Neural progenitor cell (in vitro differentiated cells): ENCODE data around the gene IGHMBP2. TPM values are rescaled to one million over a fixed set of nuclear protein-coding genes. Genes with fewer than 3 reads are reported as not detected.
"Not testable (repeated sequence)": the region's sequence is repeated elsewhere in the genome, so short reads cannot be mapped to it uniquely, and the experiment has no call there.

ENCODE experiments used
- DNase-seq: peaks from one replicate; pipeline ENCODE4 v3.0.0-alpha.2; 2016; ENCODE audit warnings: low spot score
- H2AFZ ChIP-seq: fragments of 200-600 bp; sonication (generic); replicated peaks from 2 replicates; pipeline ENCODE4 v1.6.1; 2016; ENCODE audit warnings: antibody characterized with exemption
- H3F3A ChIP-seq: fragments of 200-600 bp; sonication (generic); 2 replicates; pipeline ENCODE4 v1.6.1; 2016; ENCODE audit warnings: antibody characterized with exemption, low read depth
- H3K27ac ChIP-seq: fragments of 200-600 bp; sonication (generic); 2 replicates; pipeline ENCODE4 v1.5.1; 2016; ENCODE audit warnings: mild to moderate bottlenecking
- H3K27me3 ChIP-seq: fragments of 200-600 bp; sonication (generic); 2 replicates; pipeline ENCODE4 v1.6.1; 2016; ENCODE audit warnings: mild to moderate bottlenecking, moderate library complexity
- H3K36me3 ChIP-seq: fragments of 200-600 bp; sonication (generic); 2 replicates; pipeline ENCODE4 v1.5.1; 2016
- H3K4me1 ChIP-seq: fragments of 200-600 bp; sonication (generic); 2 replicates; pipeline ENCODE4 v1.6.1; 2016; ENCODE audit warnings: mixed run types
- H3K4me2 ChIP-seq: fragments of 200-600 bp; sonication (generic); 2 replicates; pipeline ENCODE4 v1.6.1; 2016
- H3K4me3 ChIP-seq: fragments of 200-600 bp; sonication (generic); 2 replicates; pipeline ENCODE4 v1.5.1; 2016
- H3K79me2 ChIP-seq: fragments of 200-600 bp; sonication (generic); 2 replicates; pipeline ENCODE4 v1.6.1; 2016; ENCODE audit warnings: low read depth
- H3K9ac ChIP-seq: fragments of 200-600 bp; sonication (generic); 2 replicates; pipeline ENCODE4 v1.6.1; 2016
- H3K9me3 ChIP-seq: fragments of 200-600 bp; sonication (generic); 2 replicates; pipeline ENCODE4 v1.5.1; 2016; ENCODE audit warnings: low read depth
- H4K20me1 ChIP-seq: fragments of 200-600 bp; sonication (generic); 2 replicates; pipeline ENCODE4 v1.6.1; 2016; ENCODE audit warnings: low read depth
- H3K27ac Mint-ChIP-seq: 3 replicates; pipeline ENCODE4 v1.8.0; 2021; ENCODE audit warnings: mixed read lengths
- H3K27me3 Mint-ChIP-seq: 2 replicates; pipeline ENCODE4 v1.8.0; 2022; ENCODE audit warnings: low read depth, mild to moderate bottlenecking, inconsistent platforms, moderate library complexity, mixed read lengths; ENCODE audit not compliant: insufficient read depth
- H3K36me3 Mint-ChIP-seq: 3 replicates; pipeline ENCODE4 v1.8.0; 2021; ENCODE audit warnings: mixed read lengths
- H3K4me1 Mint-ChIP-seq: 3 replicates; pipeline ENCODE4 v1.8.0; 2021; ENCODE audit warnings: mixed read lengths
- H3K4me3 Mint-ChIP-seq: 3 replicates; pipeline ENCODE4 v1.8.0; 2021; ENCODE audit warnings: mild to moderate bottlenecking, moderate library complexity, mixed read lengths
- H3K9me3 Mint-ChIP-seq: 3 replicates; pipeline ENCODE4 v1.8.0; 2020; ENCODE audit warnings: mixed read lengths
- EZH2 ChIP-seq: fragments of 200-600 bp; sonication (generic); IDR thresholded peaks from 2 replicates; pipeline ENCODE4 v1.6.1; 2017; ENCODE audit warnings: antibody characterized with exemption, mild to moderate bottlenecking, moderate library complexity
- EZH2phosphoT487 ChIP-seq: fragments of 200-600 bp; sonication (generic); IDR thresholded peaks from 2 replicates; pipeline ENCODE4 v1.6.1; 2017; ENCODE audit warnings: antibody characterized with exemption
- total RNA-seq: library from RNA; depleted of rRNA; stranded (reverse); fragments of >200 nt; gene quantifications from 2 replicates; pipeline ENCODE4 v1.2.3, GENCODE V29; 2015; ENCODE audit warnings: low replicate concordance
- TF ChIP-seq, protein P1 (sequence below): fragments of 200-600 bp; sonication (generic); IDR thresholded peaks from 2 replicates; pipeline ENCODE4 v1.5.1; 2017; ENCODE audit warnings: antibody characterized with exemption, mild to moderate bottlenecking

Gene IGHMBP2
- total RNA-seq, 1 donor from 2014 or later = 13.6 TPM

DNA sequence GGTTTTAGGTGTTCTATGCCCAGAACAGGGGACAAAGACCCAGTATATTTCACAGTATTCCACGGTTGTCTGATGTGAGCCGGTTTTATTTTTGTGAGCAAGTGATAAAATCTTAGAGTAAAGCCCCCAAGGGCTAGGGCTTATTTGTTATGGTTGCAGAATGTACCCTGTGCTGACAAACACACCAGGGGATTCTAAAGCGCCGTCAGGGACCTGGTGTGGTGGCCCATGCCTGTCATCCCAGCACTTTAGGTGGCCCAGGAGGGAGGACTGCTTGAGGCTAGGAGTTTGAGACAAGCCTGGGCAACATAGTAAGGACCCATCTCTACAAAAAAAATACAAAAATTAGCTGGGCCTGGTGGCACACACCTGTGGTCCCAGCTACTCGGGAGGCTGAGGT is 22.8 kb upstream of the IGHMBP2 start:
- peaks cover 4% of the 10 kb centered on the region for H3K4me1 ChIP-seq
- H2AFZ ChIP-seq = no peak overlapping the region
- peaks cover 10% of the 10 kb centered on the region for H3F3A ChIP-seq
- no peak overlapping the region for H3K27ac ChIP-seq
- no peak overlapping the region for H3K4me3 ChIP-seq
- Mint-ChIP-seq H3K36me3 (peaks cover 3% of the 10 kb centered on the region), H3K9me3 (no peaks in the 10 kb centered on the region), H3K4me1 (no peaks in the 10 kb centered on the region), H3K27ac (no peak overlapping the region), H3K27me3 (peaks cover 5% of the 10 kb centered on the region), H3K4me3 (no peak overlapping the region)
- H3K9ac ChIP-seq = no peak overlapping the region
- no peaks in the 10 kb centered on the region for H3K79me2 ChIP-seq
- H3K4me2 ChIP-seq = no peak overlapping the region
- H3K9me3 ChIP-seq = no peaks in the 10 kb centered on the region
- TF ChIP-seq, protein P1, sequence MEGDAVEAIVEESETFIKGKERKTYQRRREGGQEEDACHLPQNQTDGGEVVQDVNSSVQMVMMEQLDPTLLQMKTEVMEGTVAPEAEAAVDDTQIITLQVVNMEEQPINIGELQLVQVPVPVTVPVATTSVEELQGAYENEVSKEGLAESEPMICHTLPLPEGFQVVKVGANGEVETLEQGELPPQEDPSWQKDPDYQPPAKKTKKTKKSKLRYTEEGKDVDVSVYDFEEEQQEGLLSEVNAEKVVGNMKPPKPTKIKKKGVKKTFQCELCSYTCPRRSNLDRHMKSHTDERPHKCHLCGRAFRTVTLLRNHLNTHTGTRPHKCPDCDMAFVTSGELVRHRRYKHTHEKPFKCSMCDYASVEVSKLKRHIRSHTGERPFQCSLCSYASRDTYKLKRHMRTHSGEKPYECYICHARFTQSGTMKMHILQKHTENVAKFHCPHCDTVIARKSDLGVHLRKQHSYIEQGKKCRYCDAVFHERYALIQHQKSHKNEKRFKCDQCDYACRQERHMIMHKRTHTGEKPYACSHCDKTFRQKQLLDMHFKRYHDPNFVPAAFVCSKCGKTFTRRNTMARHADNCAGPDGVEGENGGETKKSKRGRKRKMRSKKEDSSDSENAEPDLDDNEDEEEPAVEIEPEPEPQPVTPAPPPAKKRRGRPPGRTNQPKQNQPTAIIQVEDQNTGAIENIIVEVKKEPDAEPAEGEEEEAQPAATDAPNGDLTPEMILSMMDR = no peak
- TF ChIP-seq EZH2 (no peak), EZH2phosphoT487 (no peak)
- H4K20me1 ChIP-seq = peaks cover 15% of the 10 kb centered on the region
- H3K36me3 ChIP-seq = no peaks in the 10 kb centered on the region
- DNase-seq = no peak
- H3K27me3 ChIP-seq = no peaks in the 10 kb centered on the region

DNA sequence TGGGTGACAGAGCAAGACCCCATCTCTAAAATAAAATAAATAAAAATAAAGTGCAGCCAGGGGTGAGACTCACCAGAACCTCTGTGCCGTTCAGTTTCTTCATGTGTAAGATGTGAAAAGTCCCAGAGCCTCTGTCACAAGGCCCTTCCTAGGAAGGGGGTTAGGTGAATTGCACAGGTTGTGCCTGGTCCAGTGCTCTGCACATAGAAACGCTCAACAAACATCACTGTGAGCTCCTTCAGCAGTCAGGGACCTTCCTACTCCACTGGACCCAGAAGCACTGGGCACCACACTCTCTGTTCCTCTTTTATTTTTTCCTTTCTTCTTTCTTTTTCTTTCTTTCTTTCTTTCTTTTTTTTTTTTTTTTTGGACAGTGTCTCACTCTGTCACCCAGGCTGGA is 22.4 kb upstream of the IGHMBP2 start:
- H4K20me1 ChIP-seq = peaks cover 15% of the 10 kb centered on the region
- no peak overlapping the region for H3K4me3 ChIP-seq
- Mint-ChIP-seq H3K4me3 (no peak overlapping the region), H3K4me1 (no peaks in the 10 kb centered on the region), H3K36me3 (peaks cover 3% of the 10 kb centered on the region), H3K27ac (no peak overlapping the region), H3K9me3 (no peaks in the 10 kb centered on the region), H3K27me3 (peaks cover 5% of the 10 kb centered on the region)
- H2AFZ ChIP-seq = no peak overlapping the region
- no peak overlapping the region for H3K4me2 ChIP-seq
- no peaks in the 10 kb centered on the region for H3K36me3 ChIP-seq
- H3K79me2 ChIP-seq = no peaks in the 10 kb centered on the region
- no peak overlapping the region for H3K27ac ChIP-seq
- peaks cover 10% of the 10 kb centered on the region for H3F3A ChIP-seq
- no peaks in the 10 kb centered on the region for H3K9me3 ChIP-seq
- DNase-seq = no peak
- H3K4me1 ChIP-seq = peaks cover 4% of the 10 kb centered on the region
- TF ChIP-seq EZH2 (no peak), EZH2phosphoT487 (no peak)
- TF ChIP-seq, protein P1 = no peak
- no peak overlapping the region for H3K9ac ChIP-seq
- no peaks in the 10 kb centered on the region for H3K27me3 ChIP-seq

DNA sequence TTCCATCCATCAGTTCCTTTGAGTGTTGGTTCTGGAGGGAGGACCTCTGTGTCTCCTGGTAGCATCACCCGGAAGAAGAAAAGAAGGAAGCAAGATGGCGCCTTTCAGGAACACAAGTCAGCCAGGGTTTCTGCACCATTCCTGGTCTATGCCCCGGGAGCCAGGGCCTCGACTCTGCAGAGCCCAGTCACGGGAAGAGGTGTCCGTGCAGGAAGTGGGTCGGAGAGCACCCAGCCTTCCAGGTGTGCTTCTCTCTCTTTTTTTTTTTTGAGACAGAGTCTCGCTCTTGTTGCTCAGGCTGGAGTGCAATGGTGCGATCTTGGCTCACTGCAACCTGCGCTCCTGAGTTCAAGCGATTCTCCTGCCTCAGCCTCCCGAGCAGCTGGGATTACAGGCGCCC is 21.3 kb upstream of the IGHMBP2 start:
- Mint-ChIP-seq H3K27ac (peak overlapping the region; percentile 13), H3K4me3 (no peak overlapping the region), H3K4me1 (no peaks in the 10 kb centered on the region), H3K9me3 (no peaks in the 10 kb centered on the region), H3K36me3 (peaks cover 6% of the 10 kb centered on the region), H3K27me3 (peaks cover 7% of the 10 kb centered on the region)
- no peak overlapping the region for H3K9ac ChIP-seq
- H3K79me2 ChIP-seq = no peaks in the 10 kb centered on the region
- TF ChIP-seq, protein P1 = no peak
- TF ChIP-seq EZH2 (no peak), EZH2phosphoT487 (no peak)
- no peak overlapping the region for H3K4me2 ChIP-seq
- no peaks in the 10 kb centered on the region for H3K27me3 ChIP-seq
- no peak overlapping the region for H3K4me3 ChIP-seq
- no peak overlapping the region for H2AFZ ChIP-seq
- H3K4me1 ChIP-seq = peaks cover 4% of the 10 kb centered on the region
- no peaks in the 10 kb centered on the region for H3K36me3 ChIP-seq
- peaks cover 15% of the 10 kb centered on the region for H4K20me1 ChIP-seq
- no peak overlapping the region for H3K27ac ChIP-seq
- peaks cover 10% of the 10 kb centered on the region for H3F3A ChIP-seq
- no peak for DNase-seq
- no peaks in the 10 kb centered on the region for H3K9me3 ChIP-seq

DNA sequence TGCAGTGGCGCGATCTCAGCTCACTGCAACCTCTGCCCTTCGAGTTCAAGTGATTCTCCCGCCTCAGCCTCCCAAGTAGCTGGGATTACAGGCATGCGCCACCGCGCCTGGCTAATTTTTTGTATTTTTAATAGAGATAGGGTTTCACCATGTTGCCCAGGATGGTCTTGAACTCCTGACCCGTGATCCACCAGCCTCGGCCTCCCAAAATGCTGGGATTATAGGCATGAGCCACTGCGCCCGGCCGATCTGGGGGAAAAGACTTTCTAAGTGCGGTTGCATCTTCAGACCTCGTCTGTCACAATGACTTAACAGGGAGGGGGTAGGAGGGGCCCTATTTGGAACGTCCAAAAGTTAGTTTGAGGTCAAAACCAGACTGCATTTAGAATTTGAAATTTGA is 18.9 kb upstream of the IGHMBP2 start:
- not testable (repeated sequence) for DNase-seq, H3K27me3 ChIP-seq, H3K79me2 ChIP-seq, H4K20me1 ChIP-seq, H3K4me2 ChIP-seq, H3K9me3 ChIP-seq, H3K36me3 ChIP-seq, H3K4me1 ChIP-seq, H3K36me3 Mint-ChIP-seq, H3K4me3 Mint-ChIP-seq, H3K4me3 ChIP-seq, H3K27me3 Mint-ChIP-seq, H3K27ac Mint-ChIP-seq, H3K9me3 Mint-ChIP-seq, H3K4me1 Mint-ChIP-seq, H3F3A ChIP-seq, H2AFZ ChIP-seq, H3K27ac ChIP-seq, H3K9ac ChIP-seq
